Measurements from ENCODE around the gene LPCAT2. TPM values are rescaled to one million over a fixed set of nuclear protein-coding genes. Genes with fewer than 3 reads are reported as not detected.

LPCAT2 gene
- polyA plus RNA-seq, 5 donors, result 14.6 to 24.2 (median 18.2) TPM

DNA sequence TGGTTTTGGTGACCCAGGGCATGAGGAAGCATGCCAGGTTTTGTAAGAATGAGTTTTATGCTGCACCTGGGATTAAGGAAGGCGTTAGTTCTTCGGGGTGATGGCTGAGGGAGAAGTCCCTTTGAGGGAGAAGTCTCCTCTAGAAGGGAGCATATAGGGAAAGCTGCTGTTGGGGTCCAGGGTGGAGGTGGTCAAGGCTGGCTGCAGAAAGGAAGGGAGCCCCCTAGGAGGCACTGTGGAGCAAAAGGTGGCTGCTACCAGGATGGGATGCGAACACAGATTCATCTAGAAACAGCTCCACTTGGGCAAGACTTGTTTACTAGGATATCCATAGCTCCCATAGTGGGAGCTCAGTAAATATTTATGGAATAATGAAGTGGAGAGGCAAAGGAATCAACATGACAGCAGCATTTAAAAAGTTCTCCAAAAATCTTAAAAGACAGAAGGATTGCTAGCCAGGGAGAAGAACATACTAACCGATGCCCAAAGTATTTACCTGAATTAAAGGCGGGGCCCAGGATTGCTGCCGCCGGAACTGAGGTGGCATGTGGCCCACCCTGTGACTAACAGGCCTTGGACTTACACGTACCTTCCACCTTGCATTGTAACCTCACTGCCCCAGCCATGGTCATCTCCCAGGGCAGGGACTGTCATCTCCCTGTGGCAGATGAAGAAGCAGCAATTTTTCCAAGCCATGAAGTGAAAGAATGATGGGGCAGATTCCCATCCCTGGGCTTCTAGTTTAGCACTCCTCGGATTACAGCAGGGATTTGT, 7.1 kb upstream of the LPCAT2 start:
- no peak for DNase-seq

- DNase-seq, result peak; percentile 94 to 96
These were observed 6.0 kb upstream of the LPCAT2 start for GRCh38 chr16:55502801-55503366.

DNA sequence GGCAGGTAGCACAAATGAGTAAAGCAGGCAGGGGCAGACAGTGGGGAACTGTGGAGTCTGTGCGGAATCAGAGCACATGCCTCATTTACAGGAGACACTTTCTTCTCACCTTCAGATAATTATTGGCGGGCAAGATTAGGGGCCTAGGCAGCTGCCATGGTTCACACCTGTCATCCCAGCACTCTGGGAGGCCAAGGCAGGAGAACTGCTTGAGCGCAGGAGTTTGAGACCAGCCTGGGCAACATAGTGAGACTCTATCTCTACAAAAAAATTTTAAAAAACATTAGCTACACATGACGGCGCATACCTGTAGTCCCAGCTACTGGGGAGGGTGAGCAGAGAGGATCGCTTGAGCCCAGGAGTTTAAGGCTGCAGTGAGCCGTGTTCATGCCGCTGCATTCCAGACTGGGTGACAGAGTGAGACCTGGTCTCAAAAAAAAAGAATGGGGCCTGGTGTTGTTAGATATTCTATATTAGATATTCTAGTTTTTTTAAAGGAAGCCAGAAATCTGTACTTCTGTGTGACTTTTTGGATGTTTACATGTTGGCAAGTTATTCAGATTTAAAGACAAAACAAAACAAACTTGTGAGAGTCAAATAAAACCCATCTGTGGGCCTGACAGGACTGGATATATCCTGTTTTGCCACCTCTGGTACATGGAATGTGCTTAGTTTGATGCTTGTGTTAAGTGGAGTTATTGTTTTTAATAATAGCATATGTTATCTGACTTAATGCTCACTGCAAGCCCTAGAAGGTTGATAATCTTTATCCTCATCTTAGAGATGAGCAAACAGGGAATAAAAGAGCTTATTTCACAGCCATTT, 4.9 kb upstream of the LPCAT2 start:
- DNase-seq, result no peak

GRCh38 chr16:55505333-55506015, 3.4 kb upstream of the LPCAT2 start:
- no peak for DNase-seq

DNA sequence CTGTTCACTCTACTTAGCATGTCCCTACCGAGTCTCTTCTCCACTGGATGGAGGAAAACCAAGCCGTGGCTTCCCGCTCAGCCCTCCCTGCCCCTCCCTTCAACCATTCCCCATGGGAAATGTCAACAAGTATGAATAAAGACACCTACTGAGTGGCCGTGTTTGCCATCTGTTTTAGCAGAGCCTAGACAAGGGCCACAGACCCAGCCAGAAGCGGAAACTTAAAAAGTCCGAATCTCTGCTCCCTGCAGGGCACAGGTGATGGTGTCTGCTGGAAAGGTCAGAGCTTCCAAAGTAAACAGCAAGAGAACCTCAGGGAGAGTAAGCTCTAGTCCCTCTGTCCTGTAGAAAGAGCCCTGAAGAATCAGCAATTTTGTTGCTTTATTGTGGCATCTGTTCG, 2.8 kb upstream of the LPCAT2 start:
- no peak for DNase-seq

- no peak for DNase-seq
These were observed 2.2 kb upstream of the LPCAT2 start for GRCh38 chr16:55506708-55507107.

DNA sequence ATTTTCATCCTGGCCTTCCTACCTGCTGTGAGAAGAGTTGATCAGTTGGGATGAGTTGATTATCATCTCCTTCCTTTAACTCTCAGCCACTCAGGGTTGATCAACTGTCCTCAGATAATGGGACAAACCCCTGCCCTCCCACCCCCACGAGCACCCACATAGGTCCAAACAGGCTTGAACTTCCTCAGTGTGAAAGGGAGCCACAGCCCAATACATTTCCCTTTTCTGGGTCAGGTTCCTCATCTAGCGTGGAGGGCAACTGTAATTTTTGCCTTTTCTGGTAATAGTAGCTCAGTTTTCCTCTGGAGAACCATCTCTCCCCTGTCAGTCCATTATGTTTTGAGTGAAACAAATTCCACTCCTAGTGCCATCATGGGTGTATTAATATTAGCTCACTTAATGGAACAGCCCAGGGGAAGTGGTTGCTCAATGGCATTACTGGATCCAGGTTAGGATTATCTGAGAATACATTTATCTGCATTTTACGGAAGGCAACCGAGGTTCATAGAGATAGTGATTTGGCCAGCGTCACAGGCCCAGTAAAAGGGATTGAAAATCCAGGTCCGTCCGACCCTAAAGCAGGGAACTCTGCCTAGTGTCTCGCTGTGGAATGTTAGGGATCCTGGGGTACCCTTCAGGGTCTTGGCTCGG, 476 bp upstream of the LPCAT2 start:
- DNase-seq, result no peak

- no peak for DNase-seq
These were observed 1.4 kb downstream of the LPCAT2 start for GRCh38 chr16:55510185-55510805.

- DNase-seq, result no peak
These were observed 4.1 kb downstream of the LPCAT2 start for GRCh38 chr16:55512941-55513340.

DNA sequence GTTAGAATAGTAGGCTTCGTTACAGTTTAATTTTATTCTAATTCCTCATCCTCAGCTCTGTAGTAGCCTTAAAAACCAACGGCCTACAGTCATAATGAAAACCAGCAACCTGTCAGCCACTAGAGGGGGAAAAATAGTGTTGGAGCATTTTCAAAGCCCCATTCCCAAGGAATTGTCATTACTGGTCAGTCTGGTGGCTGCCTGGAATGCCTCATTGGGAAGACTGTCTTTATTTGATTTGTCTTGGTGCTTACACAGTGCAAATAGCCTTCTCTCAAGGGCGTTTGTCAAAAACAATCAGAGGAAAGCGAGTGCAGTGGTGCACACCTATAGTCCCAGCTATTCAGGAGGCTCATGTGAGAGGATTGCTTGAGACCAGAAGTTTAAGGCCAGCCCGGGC, 4.7 kb downstream of the LPCAT2 start:
- no peak for DNase-seq

DNA sequence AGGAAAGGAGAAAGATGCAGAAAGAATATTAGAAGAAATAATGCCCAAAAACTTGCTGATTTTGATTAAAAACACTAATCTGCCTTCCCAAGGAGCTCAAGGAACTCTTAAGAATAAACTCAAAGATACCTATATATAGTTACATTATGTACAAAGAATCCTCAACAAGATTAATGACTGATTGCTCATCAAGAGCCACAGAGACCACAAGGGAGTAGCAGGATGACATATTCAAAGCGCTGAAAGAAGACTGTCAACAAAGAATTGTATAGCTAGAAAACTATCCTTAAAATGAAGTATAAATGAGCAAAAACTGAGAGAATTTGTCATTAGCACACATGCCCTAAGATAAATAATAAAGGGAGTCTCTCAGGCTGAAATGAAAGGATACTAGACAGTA, 6.2 kb downstream of the LPCAT2 start:
- no peak for DNase-seq

GRCh38 chr16:55521792-55522191, 12.9 kb downstream of the LPCAT2 start:
- DNase-seq, result no peak

- DNase-seq, result no peak
These were observed 17.6 kb downstream of the LPCAT2 start for GRCh38 chr16:55526441-55526840.

DNA sequence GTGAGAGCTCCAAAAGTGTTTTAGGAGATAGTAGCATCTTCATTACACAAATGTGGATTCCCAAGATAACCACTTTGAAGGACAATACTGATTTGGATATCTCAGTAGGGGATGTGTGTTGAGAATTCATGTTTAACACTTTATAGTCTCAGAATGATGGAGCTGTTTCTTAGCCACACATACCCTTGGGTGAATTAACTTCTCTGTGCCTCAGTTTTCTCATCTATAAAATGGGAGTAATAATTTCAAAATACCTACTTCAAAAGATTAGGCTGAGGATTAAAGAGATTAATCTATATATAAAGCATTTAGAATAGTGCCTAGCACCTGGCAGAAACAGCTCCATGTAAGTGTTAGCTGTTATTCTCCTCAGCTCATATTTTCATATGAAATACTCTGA, 19.0 kb downstream of the LPCAT2 start:
- no peak for DNase-seq

GRCh38 chr16:55529018-55529417, 20.1 kb downstream of the LPCAT2 start:
- no peak for DNase-seq

DNA sequence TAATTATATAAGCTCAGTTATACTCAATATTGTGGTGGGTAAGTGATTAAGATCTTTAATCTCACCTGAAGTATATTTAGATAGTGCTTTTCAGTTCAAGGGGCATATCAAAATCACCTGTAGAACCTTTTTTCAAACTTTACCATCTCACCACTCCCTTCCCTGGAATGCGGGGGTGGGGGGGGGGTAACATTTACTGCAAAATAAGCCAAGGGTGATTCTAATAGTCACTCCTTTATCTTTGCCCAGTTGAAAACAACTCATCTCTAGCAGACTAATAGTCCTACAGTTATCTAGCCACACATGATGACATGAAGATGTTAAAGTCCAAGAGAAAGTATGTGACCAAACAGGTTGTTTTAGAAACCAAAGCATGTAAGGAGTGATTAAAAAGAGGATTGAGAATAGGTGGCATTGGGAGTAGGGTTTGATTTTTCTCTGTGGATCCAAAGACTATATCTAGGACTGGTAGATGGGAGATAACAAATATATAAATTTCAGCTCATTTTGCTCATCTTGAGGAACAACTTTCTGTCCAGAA, 21.5 kb downstream of the LPCAT2 start:
- no peak for DNase-seq

DNA sequence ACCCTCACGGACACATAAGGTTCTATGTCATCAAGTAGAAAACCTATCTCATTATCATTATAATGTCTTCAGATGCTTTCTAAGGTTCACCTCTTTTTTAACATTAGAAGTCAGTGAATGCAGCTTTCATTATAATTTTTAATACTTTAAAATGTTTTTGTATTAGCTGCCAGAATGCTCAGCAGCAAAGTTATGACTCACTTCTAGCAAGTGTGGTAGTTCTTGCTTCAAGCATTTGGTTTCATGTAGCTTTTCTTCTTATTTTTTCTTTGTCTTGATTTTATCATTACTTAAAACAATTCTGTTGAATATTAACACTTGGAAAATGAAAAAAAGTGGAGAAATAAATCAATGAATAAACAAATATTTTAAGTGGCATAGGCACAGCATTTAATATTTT, 23.4 kb downstream of the LPCAT2 start:
- DNase-seq, result no peak

DNA sequence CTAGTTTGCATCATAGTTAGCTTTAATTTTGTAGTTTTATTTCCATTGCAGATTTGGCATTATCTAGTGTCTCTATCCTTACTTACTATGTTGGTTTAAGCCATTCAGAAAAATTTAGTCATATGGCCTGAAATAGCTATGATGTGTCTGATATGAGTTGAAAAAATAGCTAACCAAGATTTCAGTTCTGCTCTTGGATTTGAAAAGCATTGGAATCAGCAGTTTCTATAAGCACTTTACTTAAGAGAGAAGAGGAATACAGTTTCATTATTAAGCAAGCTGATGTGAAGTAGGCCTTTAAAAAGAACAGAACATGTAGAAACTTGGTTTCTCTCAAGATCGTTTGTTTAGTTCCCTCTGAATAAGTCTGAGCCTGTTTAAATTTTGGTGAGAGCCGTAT, 25.9 kb downstream of the LPCAT2 start:
- no peak for DNase-seq

DNA sequence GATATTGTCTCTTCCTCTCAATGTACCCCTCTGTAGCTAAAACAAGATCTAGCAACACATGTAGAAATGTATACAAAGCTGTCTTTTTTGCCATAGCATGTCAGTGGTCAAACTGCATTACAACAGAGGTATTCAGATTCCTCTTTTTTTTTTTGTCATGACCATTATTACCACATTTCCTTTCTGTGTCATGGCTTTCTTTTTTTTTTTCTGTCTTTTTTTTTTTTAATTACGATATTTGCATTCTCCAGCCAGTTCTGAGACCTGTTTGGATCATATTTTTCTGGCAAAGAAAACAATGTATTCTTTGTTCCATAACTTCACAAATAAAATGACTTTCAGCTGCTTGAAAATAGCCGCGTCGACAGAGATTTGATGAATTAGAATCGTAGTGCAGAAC, 30.2 kb downstream of the LPCAT2 start:
- DNase-seq, result no peak

GRCh38 chr16:55539488-55539887, 30.6 kb downstream of the LPCAT2 start:
- no peak for DNase-seq

GRCh38 chr16:55540221-55540620, 31.3 kb downstream of the LPCAT2 start:
- no peak for DNase-seq
